Prostate gland (tissue), 2 donors: ENCODE measurements around the gene CCDC93.

Experiments
- POLR2A ChIP-seq: fragments of 450-650 bp; IDR thresholded peaks from one replicate; pipeline ENCODE4 v1.6.1; 2016; ENCODE audit warnings: antibody characterized with exemption, mild to moderate bottlenecking
- TF ChIP-seq, protein P1 (sequence below), 4 experiments: fragments of 200-600 bp in 2 of 4; fragments of 450-650 bp in 2 of 4; sonication (generic) in 2 of 4; IDR thresholded peaks; 1 replicate in 3 of 4; 2 replicates in 1 of 4; pipeline ENCODE4 v1.5.1; 2016 to 2019; ENCODE audit warnings: antibody characterized with exemption in 4 of 4, mild to moderate bottlenecking in 2 of 4, moderate library complexity in 2 of 4

DNA sequence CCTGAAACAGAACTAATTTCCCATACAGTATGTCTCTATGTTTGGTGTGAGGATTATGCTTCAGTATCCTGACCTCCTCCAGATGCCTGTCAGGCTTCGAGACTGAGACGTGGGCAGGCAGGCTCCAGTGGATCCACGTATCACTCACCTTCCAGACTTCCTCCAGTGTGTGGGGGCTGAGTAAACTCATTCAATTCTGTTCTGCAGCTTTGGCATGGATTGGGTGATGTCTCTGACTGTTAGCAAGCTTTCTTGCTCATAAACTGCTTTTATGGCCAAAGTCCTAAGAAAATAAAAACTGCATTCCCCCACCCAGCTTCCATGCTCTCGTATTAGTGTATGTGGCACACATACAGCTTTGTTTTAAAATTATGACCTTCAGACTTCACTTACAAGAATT, 53.6 kb downstream of the CCDC93 start:
- TF ChIP-seq, protein P1, sequence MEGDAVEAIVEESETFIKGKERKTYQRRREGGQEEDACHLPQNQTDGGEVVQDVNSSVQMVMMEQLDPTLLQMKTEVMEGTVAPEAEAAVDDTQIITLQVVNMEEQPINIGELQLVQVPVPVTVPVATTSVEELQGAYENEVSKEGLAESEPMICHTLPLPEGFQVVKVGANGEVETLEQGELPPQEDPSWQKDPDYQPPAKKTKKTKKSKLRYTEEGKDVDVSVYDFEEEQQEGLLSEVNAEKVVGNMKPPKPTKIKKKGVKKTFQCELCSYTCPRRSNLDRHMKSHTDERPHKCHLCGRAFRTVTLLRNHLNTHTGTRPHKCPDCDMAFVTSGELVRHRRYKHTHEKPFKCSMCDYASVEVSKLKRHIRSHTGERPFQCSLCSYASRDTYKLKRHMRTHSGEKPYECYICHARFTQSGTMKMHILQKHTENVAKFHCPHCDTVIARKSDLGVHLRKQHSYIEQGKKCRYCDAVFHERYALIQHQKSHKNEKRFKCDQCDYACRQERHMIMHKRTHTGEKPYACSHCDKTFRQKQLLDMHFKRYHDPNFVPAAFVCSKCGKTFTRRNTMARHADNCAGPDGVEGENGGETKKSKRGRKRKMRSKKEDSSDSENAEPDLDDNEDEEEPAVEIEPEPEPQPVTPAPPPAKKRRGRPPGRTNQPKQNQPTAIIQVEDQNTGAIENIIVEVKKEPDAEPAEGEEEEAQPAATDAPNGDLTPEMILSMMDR (IDR thresholded peaks at IDR 0.05) = no peak
- TF ChIP-seq POLR2A = no peak
